SH-SY5Y (cell line): ENCODE results near the gene IZUMO1R.

Source experiments
- GATA2 ChIP-seq: IDR thresholded peaks from 2 replicates; pipeline ENCODE4 v1.6.1; 2011; ENCODE audit warnings: mild to moderate bottlenecking, low read depth, low read length
- GATA3 ChIP-seq: IDR thresholded peaks from 2 replicates; pipeline ENCODE4 v1.6.1; 2011; ENCODE audit warnings: low read depth, mild to moderate bottlenecking, low read length, moderate library complexity

GRCh38 chr11:94310191-94310875 is 6.0 kb downstream of the IZUMO1R start:
- TF ChIP-seq GATA3: no peak
- peak; percentile 42; the same call in 1 of the 2 replicates for TF ChIP-seq GATA2
